Measurements from ENCODE around the gene PGLYRP1.

Gene PGLYRP1

DNA sequence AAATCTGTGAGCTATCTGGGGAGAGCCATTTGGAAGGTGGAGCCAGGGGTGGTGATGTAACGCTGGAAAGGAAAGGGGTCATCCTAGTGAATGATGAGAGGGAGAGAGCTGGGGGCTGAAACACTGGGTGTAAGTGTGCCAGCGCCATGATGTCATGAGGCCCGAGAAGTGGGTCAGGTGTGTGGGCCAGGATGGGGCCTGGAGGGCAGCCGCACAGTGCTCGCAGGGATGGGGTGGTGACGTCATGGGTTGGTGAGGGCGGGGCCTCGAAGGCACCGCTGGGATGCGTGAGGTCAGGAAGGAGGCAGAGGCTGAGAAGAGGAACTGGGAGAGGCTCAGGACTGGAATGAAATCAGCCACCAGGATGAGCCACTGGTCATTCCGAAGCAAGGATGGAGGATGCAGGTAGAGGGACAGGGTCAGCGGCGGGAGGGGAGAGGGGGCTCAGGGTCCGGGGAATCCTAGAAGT, 23.2 kb downstream of the PGLYRP1 start:
- no peak for DNase-seq

DNA sequence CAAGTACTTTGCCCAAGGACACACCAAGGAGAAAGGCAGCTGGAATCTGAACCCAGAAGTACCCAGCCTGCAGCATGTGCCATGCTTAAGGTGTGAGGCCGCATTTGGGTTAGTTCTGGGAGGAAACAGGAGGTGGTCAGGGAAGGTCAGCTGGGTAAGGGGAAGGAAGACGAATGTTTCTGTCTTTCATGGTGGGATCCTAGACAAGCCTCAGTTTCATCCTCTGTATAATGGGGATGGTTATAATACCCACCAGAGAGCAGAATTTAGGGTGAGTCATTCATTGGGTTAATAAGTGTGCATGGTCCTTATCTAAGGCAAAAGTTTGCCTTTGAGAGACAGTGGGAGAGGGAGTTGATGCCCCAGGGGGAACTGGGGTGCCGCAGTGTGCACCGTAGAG, 24.0 kb downstream of the PGLYRP1 start:
- DNase-seq: no peak

DNA sequence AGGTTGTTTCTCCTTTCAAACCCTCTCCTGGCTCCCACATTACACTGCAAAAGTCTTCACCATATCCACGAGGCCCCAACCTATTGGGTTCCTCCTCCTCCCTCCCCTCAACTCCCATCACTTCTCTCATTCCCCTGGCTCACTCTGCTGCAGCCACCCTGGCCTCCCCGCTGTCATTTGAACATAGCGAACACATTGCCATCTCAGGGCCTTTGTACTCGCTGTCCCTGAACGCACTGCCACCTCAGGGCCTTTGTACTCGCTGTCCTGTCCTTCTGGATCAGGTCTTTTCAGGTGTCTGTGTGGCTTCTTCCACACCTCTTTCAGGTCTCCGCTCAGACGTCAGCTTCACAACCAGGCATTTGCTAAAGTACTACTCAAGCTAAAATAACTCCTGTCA, 25.9 kb downstream of the PGLYRP1 start:
- DNase-seq: no peak

DNA sequence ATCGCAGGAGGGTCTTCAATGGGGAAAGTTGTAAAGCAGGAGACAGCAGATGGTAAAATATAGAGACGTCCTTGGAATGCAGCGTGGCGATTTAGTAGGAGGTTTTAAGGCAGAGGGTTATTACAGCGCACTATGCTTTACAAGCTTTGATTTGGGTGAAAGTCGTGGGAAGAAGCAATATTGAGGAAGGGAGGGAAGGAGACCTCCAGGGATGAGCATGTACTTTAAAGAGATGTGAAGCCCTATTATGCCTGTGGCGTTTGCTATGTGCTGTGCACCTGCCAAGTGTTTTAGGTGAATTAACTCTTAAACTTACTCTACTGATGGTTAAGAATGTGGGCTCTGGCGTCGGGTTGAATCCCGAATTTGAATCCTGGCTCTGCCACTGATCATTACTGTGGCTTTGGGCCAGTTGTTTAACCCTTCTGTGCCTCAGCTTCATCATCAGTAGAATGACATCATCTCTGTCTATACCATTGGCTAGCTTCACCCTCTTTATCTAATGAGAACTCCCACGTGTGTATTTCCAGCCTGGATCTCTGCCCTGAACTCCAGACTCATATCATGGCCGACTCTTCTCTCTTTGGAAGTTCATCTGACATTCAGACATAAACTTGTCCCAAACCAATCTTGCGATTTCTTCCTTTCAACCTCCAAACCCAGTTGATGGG, 27.0 kb downstream of the PGLYRP1 start:
- DNase-seq: no peak

DNA sequence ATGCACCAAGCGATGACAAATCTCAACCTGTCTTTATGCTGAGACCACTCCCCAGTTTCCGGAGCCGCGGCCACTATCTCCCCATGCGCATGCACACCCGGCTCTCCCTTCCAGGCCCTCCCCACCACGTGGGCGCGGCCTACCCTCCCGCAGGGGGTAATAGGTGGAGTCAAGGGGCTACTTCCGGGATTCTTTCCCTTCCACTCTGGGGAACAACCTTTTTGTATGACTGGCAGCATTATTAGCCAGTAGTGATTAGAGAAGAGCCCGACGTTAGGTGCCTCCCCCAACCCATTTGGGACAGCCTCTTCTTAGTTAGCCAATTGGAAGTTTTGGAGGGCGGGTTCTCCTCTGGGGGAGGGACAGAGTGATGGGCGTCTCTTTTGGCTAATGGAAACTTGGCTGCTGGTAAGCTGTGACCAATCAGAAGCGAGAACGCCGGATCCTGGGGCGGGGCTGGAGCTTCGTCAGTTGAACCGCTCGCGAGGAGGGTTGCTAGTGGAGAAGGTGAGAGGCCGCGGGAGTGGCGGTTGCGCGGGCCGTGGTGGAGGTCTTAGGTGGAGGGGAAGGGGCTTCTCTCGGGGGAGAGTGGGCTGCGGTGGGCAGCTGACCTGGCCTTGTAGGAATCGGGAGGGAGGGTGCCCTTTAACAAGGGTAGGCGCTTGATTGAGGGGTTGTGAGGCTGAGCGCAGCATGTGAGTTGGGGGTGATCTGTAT, 27.7 kb downstream of the PGLYRP1 start, which contains the start of gene CCDC61:
Gene CCDC61, plus strand, starts transcription at position 470 of the 717 bp plus-strand sequence. CDS start 7,552 bp downstream, outside the sequence.
- DNase-seq: peak; percentile 93 to 98

DNA sequence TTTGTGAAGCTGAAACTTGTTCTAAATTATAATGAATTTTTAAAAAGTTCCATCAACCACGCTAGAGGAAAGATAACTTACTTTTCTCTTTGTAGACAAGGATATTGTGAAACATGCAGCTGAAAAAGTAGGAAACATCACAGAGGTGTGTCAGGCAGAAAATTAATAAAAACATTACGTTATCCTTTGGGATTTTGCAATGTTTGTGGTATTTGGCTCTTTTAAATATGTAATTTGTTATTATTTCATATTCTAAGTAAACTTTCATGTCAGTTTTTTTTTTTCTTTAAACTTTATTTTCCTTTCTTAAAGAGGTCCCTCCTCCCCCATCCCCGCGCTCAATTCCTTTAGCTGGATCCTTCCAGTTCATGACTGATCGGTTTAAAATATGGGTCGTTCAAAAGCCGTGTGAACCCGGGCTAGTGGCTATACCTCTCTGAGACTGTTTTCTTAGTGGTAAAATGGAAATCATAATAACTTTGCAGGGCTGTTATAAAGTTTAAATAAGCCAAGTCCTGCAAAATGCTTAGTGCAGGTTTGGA, 28.3 kb downstream of the PGLYRP1 start:
- DNase-seq: no peak

DNA sequence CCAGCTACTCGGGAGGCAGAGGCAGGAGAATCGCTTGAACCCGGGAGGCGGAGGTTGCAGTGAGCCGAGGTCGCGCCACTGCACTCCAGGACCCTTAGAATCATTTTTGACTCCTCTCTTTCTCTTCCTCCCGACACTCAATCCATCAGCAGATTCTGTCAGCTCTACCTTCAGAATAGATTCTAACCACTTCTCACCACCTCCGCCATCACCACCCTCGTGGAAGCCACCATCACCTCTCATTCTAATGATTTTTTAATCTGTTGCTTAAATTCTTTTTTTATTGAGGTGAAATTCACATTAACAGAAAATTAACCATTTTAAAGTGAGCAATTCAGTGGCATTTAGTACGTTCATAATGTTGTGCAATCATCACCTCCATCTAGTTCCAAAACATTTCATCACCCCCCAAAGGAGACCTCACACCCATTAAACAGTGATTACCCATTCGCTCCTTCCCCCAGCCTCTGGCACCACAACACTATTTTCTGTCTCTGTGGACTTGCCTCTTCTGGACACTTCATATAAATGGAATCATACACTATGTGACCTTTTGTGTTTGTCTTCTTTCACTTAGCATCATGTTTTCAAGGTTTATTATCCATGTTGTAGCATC, 32.6 kb downstream of the PGLYRP1 start:
- DNase-seq: no peak

DNA sequence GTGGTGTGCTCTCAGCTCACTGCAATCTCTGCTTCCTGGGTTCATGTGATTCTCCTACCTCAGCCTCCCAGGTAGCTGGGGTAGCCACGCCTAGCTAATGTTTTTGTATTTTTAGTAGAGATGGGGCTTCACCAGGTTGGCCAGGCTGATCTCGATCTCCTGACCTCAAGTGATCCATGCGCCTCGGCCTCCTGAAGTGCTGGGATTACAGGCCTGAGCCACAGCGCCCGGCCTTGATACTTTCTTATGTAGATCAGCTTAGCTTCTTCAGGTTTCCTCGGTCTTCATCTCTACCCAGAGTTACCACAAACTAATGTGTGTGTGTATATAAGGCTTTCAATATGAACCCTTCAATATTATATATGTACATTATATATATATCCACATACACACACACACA, 37.5 kb downstream of the PGLYRP1 start:
- DNase-seq: no peak

DNA sequence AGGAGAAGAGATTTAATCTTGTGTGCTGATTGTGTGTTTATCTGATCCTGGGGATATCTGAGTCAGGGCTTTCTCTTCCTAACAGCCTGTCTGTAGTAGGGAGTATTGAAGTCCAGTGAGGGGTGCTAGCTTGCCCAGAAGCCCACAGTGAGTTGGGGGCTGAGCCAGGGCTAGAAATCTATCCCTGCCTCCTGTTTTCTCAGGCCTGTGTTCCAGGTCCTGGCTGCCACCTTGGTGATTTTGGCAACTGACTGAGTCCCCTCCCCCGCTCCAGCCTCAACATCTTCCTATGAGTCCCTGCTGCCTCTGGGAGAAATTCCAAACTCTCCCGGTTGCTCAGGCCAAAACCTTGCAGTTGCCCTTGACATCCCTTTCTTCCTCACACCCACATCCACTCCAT, 41.5 kb downstream of the PGLYRP1 start:
- DNase-seq: no peak

DNA sequence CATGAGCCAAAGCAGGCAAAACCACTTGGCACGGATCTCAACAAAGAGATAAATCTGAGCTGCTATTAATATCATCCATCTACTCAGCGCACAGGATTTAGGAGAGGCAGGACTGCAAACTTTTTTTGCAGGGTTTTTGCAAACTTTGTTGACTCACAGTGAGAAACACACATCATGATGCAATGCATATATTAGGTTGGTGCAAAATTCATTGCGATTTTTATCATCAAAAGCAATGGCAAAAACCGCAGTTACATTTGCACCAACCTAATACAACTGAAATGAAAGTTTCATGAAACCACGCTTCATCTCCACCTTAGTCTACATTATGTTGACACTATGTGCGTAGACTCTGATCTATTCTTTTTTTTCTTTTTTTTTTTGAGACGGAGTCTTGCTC, 44.7 kb downstream of the PGLYRP1 start:
- no peak for DNase-seq

DNA sequence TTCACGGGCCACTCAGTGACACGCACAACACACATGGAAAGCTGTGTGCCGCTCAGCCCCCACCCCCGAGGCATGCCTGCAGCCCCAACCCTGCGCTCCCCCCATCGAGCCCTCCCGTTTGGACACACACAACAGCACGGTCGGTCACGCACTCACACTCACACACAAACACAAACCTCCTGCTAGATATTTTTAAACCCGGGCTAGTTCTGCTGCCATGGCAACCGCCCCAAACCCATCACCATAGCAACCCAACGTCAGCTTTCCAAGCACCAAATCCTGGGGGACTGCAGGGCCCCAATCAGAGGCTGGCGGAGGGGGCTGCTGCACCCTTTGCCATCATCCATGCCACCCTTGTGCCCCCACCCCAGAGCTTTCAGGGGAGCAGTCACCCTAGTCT, 46.7 kb downstream of the PGLYRP1 start:
- DNase-seq: no peak

DNA sequence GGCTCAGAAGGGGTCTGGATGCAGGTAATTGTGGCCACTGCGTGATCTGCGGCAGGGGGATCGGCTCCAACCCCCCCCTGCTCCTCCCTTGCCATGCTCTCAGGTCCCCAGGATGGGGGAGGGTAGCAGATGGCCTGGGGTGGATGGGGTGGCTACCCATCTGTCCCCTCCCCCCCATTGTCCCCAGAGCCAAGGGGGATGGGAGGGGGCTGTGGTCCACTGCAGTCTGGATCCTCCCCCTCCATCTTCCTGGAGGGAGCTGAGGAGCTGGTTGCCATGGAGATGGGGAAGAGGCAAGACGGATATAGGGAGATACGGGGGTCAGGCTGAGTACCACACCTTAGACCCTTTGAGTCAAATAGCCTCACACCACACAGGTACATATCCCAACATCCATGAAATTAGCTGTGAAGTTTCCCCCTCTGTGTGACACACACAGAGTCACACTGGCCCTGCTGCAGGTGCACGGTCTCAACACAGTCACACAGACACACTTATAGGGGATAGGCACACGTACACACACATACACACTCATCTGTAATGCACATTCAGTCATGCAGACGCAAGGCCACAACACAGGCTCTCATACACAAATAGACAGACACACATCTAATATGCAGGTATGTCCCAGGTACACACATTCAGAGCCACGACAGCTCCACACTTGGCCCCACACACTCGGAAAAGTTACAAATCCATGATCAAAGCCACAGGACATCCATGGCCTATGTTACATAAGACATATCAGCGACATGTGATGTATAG, 47.4 kb downstream of the PGLYRP1 start:
- DNase-seq: no peak

DNA sequence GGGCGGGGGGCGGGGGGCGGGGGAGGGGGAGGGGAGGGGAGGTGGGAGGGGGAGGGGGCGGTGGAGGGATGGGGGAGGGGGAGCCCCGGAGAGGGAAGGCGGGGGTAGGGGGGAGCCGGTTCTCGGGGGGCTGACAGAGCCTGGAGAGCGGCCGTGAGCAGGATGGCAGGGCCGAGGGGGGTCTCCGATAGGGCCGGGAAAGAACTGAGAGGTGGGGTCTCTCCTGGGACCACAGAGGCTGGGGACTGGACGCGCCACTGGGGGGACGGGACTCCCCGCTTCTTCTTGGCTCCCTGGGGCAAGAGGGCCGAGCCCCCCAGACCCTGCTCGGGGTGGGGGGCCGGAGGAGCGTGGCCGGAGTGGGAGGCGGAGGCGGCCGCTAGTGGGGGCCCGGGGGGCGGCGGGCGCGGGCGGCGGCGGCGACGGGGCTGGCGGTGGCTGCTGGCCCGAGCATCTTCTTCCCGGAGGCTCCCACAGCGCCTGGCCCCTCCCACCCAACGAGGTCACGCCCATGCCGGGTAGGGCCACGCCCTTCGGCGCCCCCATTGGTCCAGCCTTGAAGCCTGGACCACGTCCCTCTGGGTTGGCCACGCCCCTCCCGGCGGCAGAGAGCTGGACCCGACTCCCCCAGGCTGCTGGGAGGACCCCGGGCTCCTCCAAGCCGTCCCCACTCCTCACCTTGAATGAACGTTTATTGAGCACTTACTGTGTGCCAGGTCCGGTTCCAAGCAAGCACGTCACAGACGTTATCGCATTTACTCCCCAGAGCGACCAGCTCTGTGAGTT, 49.1 kb downstream of the PGLYRP1 start, which contains the start of gene NOVA2:
Gene NOVA2, minus strand, starts transcription at position 313 of the 786 bp plus-strand sequence. CDS start 514 bp downstream, outside the sequence.
- peak in 1 of 2 experiments; percentile 54 for DNase-seq

DNA sequence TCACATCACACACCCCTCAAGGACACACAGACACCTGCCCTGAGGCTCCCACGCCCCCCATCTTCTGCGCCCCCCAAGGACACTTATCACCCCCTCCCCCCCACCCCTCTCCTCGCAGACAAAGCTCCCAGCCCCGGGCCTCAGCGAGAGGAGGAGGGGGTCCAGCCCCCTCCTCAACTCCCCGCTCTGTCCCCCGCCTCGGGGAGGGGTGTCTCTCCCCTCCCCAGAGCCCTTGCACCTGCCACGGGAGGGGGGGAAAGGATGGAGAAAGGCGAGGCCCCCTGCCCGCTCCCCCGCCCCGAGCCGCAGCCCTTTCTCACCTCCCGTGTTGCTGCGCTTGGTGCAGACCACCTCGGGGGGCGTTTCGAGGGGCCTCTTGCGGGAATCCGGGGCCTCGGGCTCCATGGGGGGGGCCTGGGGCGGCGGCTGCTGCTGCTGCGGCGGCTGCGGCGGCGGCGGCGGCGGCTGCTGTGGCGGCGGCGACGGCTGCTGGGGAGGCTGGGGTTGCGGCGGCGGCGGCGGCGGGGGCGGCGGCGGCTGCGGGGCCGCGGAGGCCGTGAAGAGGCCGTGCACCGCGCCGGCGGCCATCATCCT, 49.8 kb downstream of the PGLYRP1 start:
- DNase-seq: no peak

DNA sequence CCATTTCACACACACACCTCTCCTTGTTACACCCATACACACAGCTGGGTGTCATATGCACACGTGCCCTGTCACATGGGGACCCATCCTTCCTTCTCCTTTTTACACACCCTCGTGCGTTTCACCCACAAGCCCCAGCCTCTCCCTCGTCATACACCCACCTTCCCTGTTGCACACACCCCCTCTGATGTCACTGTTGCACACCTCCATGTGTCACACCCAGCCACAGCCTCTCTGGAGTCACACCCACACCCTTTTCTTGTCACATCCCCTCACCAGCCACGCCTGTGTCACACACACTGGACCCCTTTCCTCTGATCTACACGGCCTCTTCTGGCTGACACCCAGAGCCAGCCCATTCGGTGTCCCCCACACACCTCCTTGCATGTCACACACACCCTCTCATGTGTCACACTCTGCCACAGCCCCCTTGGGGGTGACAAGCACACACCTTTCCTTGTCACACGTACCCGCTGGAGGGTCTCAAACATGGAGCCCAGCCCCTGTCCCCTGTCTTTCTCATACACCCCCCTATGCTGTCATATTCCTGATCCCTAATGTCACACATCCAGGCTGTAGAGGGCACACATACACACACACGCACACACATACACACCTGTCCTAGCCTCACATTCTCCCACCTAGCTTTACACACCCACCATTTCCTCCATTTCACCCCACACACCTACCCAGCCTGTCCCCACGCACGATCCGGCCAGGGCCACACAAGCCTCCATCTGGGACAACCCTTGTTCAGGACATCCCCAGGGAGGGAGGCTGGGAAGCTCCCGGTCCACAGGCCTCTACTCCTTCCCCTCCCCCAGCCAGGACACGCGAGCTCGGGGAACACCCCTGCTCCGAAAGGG, 50.5 kb downstream of the PGLYRP1 start:
- no peak for DNase-seq

DNA sequence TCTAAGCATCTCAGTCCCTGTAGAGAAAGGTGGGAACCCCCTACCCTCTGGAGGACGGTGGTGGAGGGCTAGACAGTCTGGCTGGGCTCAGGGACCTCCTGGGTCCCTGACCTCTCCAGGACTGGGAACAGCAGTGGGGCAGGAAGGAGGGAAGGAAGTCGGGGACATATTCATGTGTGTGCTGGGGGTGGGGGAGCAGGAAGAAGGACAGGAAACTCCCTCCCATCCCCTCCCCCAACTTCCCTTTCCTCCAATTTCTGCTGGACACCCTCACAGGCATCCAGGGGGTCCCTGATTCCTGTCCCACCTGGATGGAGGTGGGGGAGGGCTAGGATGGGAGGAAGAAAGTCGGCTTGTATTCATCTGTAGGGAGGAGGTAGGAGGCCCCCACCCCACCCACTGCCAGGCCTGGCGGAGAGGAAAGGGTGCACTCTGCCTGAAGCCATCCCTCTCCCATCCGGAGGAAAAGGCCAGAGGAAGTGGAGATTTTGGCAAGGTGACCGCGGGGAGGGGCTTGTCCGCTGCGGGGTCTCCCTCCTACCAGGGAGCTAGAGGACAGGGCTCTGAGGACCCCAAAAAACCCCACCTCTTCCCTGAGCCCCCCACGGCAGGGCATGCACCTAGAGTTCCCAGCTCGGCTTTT, 51.5 kb downstream of the PGLYRP1 start:
- DNase-seq: no peak

DNA sequence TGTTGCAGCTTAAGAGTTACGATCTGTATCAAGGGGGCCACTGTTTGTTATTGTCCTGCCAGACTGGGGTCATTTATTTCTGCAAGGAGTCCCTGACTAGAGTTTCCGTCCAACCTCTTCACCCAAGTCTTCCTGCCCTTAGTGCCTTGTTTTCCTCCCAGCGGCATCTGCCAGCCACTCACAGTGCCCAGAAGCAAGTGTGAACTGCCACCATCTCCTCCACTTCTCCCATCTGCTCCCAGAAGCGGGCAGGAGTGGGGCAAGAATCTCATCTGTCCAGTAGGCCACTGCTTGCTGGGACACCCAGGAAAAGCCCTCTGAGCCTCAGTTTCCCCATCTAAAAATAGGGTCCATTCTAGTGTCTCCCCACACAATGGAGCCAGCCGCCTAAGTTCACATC, 53.2 kb downstream of the PGLYRP1 start:
- no peak for DNase-seq
